Effector CD4-positive, alpha-beta T cell (primary cell): Measurements from ENCODE around the gene DNM2.
A peak's percentile ranks its signal among the peaks of the same experiment; 100 is the strongest.
"Not testable (repeated sequence)": the region's sequence is repeated elsewhere in the genome, so short reads cannot be mapped to it uniquely, and the experiment has no call there.

Source experiments
- DNase-seq: peaks from one replicate; pipeline ENCODE4 v3.0.0-alpha.2; 2020

DNM2 gene

DNA sequence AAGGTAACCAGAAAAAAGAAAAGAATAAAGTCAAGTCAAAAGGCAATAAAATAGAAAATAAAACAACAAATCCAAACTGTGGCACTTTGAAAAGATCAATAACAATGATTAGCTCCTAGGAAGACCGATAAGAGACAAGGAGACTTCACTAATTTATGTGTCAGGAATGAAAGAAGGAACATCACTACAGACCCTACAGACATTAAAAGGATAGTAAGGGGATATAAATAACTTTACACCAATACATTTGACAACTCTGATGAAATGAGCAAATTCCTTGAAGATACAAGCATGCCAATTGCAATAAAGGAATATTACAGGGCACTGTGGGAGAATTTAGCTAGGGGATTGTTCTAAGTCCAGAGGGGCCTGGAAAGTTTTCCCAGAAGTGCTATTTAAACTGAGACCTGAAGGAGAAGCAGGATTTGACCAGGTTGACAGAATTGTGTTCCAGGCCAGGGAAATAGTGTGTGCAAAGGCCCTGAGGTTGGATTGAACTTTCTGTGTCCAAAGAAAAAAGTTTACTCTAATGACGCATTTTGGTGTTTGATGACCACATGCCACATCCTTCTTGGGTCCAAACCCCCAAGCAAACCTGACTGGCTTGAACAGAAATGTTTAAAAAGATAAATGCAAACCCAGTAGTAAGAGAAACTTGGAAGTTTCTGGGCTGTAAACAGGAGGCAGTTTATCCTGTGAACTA is 128.8 kb downstream of the DNM2 start:
- no peak for DNase-seq

DNA sequence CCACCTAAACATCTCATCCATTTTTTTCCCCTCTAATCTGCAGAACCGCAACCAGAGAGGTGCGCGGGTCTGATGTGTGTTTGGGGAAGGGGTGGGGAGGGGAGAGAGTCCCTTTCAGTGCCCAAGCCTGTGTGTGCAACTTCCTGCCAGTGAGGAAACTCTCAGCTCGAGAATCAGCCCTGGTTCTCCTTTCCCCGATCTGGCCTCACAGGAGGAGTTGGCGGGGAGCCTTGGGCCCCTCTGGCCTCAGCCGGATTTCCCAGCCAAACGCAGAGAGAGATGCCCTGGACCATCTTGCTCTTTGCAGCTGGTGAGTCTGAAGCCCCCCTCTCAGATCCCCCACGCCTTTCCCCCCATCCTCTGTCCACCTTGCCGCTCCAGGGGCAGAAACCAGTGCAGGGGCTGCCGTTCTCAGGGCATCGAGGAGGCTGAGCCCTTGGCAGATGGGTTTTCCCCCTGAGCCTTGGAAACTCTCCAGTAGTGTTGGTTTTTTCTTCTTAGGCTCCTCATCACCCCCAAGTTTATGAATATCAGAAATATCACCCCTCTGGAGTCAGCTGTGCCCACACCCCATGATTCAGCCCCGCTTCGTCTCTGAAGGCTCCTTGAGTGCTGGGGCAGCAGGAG is 130.5 kb downstream of the DNM2 start, which contains the start of gene C19orf38:
C19orf38 (plus strand) TSS at position 186 of the 627 bp plus-strand sequence; CDS start at position 280, 94 bp downstream.
- no peak for DNase-seq

DNA sequence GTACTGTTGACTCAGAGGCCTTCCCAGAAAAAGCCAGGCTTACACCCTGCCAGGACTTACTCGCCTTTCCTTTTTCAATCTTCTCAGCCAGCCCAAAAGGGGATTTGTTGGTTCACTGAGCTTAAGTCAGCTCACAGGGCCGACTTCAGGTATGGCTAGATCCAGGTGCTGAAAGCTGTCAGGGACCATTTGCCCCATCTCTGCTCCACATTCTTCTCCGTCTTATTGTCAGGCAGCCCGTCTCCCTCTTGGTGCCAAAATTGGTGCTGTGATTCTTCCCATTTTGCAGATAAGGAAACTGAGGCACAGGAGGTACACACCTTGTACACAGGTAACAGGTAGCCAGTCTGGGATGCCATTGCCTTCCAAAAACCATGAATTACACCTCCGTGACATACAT is 132.8 kb downstream of the DNM2 start:
- no peak for DNase-seq

DNA sequence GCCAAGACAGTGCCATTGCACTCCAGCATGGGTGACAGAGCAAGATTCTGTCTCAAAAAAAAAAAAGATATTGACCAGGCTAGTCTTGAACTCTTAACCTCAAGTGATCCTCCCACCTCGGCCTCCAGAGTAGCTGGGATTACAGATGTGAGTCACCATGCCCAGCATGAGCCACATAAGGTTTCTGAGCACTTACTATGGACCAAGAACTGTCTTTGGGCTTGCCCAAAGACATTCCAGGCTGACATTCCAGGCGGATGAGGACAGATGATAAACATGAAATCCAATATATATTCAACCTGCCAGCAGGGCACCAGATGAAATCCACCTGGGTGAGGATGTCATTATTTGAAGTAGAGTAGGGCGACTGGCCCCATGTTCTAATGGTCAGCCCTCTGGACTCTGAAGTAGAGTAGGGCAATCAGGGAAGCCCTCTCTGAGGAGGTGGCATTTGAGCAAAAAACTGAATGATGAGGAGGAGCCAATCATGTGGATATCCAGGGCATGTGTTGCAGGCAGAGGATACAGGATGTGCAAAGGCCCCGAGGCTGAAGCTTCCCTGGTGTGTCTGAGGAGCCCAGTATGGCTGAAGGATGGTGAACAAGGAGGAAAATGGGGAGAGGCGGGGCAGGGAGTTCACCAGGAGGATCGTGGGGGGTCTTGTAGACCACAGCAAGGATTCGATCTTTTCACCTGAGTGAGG is 134.4 kb downstream of the DNM2 start:
- no peak for DNase-seq

DNA sequence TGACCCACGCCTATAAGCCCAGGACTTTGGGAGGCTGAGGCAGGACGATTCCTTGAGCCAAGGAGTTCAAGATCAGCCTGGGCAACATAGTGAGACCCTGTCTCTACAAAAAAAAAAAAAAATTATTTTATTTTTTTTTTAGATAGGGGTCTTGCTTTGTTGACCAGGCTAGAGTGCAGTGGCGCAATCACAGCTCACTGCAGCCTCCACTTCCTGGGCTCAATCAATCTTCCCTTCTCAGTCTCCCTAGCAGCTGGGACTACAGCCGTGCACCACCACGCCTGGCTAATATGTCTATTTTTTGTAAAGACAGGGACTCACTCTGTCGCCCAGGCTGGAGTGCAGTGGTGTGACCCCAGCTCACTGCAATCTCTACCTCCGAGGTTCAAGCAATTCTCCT is 135.1 kb downstream of the DNM2 start:
- no peak for DNase-seq

DNA sequence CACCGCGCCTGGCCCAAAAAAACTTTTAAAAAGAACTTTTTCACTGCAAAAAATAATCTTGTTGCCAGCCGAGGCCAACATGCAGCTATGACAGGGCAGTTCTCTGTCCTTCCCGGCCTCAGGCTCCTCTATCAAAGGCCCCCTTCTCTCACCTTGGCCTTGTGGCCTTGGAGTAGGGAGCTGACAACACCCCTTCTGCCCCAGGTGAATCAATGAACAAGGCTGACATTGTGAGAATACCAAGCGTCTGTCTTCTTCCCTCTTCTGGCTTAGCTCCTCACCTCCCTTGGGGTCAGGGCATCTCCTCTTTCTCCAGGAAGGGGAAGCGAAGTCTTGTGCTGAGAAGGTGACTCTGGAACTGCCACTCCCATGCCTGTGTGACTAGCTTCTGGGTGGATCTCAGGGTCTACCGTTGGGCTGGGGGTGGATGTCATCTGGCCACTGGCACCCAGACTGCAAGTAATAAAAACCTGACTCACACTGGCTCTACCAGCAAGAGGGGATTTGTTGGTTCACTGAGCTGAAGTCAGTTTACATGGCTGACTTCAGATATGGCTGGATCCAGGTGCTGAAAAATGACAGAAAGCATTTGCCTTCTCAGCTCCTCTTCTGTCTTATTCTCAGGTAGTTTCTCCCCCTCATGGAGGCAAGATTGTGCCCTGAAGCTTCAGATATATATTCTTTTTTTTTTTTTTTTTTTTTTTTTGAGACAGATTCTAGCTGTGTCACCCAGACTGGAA is 136.6 kb downstream of the DNM2 start:
- no peak for DNase-seq

DNA sequence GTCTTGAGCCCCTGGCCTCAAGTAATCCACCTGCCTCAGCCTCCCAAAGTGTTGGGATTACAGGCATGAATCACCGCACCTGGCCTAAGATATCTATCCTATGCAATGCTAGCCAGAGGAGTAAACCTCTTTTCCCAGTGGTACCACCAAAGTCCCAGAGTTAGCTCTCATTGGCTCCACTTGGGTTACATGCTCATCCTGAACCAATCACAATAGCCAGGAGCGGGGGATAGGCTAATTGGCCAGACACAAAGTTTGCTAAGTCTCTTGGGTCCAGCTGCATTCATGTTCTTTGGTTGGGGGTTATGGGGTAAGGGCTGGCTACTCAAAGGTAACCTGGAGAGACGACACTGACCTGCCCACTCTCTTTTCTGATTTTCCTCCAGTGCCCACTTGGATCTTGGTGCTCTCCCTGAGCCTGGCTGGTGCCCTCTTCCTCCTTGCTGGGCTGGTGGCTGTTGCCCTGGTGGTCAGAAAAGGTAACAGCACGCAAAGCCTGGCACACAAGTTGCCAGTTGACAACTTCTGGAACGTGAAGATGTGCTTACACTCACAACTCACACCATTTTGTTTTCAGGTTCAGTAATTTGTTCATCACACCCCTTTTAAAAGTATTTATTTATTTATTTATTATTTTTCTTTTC is 138.1 kb downstream of the DNM2 start:
- no peak for DNase-seq

DNA sequence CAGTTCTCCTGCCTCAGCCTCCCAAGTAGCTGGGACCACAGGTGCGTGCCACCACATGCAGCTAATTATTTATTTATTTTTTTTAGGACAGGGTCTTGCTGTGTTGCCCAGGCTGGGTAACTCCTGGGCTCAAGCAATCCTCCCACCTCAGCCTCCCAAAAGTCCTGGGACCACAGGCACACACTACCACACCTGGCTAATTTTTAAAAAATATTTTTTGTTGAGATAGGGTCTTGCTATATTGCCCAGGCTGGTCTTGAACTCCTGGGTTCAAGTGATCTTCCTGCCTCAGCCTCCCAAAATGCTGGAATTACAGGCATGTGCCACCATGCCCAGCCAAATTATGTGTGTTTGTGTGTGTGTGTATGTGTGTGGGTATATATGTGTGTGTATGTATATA is 139.0 kb downstream of the DNM2 start:
- not testable (repeated sequence) for DNase-seq

DNA sequence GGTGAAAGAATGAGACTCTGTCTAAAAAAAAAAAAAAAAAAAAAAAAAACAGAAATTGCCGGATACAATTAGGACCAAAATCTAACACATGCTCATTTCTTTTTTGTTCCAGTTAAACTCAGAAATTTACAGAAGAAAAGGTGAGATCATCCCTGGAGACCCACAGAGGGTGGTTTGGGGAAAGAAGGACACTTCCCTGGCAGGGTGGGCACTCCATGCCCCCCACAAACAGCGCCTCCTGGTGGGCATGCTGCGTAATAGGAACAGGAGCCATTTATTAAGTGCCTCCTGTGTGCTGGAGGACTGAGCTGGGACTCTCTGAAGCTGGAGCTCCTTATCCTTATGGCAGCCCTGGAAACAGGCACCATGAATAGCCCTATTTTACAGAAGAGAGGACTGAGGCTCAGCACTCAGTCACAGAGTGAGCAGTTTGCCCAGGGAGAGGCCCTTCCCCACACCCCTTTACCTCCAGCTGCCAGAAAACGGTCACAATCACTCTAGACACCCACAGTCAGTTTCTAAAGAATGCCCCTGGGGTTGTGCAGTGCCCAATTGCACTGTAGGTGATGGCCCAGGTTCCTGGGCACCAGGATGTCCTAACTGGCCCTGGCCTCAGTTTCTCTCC is 140.4 kb downstream of the DNM2 start:
- DNase-seq = peak; percentile 17

DNA sequence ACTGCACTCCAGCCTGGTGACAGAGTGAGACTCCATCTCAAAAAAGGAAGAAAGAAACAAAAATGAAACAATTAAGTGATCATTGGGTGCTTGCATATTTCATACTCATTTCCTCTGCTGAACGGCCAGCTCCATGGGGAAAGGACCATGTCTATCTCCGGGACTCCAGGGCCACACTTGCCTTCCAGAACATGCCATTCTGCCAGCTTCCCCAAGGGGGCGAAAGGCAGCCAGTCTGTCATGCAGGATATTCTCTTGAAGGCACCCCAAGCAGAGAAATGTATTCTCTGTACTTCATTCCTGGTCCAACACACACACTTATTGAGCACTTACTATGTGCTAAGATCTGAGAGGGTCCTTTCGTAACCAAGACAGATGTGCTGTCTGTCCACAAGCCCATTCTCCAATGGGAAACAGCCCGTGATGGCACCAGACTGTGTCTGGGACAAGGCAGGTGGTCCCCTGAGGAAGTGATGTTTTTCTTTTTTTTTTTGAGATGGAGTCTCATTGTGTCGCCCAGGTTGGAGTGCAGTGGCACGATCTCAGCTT is 143.3 kb downstream of the DNM2 start:
- DNase-seq = no peak

DNA sequence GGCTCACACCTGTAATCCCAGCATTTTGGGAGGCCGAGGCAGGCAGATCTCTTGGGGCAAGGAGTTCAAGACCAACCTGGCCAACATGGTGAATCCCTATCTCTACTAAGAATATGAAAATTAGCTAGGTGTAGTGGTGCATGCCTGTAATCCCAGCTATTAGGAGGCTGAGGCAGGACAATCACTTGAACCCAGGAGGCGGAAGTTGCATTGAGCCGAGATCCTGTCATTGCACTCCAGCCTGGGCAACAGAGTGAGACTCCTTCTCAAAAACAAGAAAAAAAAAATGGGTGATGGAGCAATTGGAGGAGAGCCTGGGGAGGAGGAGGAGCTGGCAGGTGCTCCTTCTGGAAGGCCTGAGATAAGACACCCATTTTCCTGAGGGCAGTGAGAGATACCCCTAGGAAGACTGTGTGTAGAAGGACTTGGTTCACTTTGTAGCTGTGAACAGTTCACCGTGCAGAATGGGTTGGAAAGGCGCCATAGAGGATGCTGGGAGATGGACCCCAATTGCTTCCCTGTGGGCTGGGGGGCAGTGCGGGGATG is 144.8 kb downstream of the DNM2 start:
- no peak for DNase-seq

DNA sequence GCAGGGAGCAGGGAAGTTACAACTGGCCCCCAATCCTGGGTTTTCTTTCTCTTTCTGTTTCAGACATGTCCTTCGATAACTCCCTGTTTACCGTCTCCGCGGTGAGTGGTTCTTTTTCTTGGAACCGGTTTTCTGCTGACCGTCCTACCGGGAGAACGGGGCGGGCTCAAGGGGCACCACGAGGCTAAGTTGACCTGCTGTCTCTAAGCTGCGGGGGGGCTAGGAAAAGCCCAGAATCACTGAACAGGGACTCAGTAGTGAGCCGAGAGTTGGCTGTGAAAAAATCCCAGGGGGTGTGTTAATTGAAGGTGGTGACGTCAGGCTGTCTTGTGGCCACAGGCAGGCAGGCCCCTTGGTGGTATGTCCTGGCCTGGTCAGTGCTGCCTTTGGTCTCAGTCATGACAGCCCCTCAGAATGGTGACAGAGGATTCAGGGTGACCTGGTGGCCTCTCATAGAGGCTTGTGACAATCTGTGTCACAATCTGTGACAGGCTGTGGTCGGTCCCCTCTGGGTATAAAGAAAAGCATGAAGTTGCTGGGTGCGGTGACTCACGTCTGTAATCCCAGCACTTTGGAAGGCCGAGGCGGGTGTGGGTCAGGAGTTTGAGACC is 145.3 kb downstream of the DNM2 start:
- DNase-seq = no peak

DNA sequence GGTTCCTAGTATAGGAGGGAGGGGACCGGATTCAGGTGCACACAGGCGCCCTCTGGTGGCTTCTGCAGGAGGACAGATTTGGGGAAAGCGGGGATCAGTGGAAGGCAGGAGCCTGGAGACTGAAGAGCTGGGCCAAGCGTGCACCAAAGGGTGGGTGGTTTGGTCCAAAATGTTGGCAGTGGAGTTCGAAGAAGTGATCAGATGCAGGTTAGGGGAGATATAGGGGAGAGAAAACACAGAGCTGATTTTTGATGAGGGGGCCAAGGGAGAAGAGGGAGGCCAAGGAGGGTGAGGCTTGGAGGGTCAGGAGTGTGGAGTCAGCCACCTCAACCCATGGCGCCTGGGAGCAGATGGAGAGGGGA is 146.6 kb downstream of the DNM2 start:
- peak; percentile 74 for DNase-seq

DNA sequence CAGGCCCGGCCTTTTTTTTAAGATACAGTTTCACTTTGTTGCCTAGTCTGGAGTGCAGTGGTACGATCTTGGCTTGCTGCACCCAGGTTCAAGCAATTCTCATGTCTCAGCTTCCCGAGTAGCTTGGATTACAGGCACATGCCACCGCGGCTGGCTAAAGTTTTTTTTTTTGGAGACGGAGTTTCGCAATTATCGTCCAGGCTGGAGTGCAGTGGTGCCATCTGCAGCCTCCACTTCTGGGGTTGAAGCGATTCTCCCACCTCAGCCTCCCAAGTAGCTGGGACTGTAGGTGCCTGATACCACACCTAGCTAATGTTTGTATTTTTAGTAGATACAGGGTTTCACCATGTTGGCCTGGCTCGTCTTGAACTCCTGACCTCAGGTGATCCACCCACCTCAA is 148.6 kb downstream of the DNM2 start:
- DNase-seq = no peak

DNA sequence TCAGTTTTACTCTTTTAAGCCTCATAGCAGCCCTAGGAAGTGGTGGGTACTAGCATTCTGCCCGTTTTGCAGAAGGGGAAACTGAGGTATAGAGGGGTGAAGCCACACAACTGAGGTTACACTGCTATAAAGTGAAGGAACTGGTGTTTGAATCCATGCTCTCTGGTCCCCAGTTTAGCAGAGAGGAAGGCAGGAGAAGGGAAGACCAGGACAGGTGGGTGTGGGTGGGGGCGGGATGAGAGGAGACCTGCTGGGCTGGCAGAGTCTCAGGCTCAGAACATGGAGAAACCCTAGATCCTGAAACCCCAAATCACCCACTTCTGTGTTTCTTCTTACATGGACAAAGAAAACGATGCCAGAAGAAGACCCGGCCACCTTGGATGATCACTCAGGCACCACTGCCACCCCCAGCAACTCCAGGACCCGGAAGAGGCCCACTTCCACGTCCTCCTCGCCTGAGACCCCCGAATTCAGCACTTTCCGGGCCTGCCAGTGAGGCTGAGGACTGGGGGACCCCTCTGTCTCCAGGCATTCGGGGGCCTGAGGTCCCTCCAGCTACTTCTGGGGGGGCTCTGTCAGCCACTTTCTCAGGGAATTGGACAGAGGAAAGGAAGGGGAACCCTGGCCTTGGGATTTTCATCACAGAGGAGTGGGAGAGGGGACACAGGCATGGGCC is 151.1 kb downstream of the DNM2 start:
- DNase-seq = no peak

DNA sequence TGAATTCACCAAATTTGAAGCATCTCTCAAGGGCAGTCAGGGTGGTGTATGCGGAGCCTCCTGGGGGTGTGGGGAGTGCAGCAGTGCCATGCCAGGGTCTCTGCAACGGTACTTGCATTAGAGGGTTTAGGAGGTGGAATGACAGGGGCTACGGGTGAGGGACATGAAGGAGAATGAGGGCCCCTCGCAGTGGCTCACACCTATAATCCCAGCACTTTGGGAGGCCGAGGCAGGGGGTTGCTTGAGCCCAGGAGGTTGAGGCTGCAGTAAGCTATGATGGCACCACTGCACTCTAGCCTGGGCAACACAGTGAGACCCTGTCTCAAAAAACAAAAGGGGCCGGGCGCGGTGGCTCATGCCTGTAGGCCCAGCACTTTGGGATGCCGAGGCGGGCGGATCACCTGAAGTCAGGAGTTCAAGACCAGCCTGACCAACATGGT is 152.0 kb downstream of the DNM2 start:
- not testable (repeated sequence) for DNase-seq

DNA sequence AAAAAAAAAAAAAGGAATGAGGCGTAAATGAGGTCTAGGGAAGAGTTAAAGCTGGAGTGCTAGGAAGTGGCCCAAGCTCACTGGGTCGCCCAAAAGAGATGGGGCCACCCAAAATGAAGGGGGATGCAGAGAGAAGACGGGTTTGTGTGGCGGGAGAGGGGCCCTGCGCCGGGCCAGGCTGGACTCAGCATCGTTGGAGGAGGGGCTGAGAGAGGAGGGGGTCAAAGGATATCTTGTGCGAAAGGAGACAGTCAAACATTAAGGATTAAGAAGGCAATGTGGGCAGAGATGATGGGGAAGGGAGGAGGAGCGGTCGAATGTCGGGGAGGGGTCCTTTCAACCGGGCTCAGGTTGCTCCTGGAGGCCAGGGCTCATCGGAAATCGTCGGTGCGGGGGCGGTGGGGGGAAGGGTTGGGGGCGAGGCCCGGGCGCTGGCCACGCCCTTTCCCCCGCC is 152.6 kb downstream of the DNM2 start:
- no peak for DNase-seq

DNA sequence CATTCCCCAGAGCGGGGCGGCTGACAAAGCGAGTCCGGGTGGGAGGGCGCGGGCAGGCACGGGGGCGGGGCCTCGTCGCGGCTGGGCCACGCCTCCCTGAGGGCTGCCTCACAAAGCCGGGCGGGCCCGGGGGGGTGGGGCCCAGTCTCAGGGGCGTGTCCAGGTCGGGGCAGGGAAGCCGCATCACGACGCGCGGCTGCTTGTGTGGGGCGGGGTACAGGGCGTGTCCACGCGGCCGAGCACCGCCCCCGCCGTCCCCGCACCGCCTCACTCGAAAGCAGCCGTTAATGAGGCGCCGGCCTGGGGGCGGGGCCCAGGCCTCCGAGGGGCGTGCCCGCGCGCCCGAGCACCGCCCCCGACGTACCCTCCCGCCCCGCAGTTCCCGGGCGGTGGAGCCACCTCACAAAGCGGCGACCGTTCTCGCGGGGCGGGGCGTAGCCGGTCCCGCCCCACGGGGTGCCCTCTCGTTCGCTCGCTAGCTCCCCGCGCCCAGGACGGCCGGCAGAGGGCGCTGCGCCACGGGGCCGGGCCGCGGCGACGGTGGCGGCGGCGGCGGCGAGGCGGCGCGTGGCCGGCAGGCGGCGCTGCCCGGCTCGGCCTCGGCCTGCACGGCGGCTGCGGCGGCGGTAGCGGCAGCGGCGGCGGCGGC is 153.2 kb downstream of the DNM2 start, which contains the start of gene CARM1:
CARM1 (plus strand) TSS at position 599 of the 649 bp plus-strand sequence. CDS start 150 bp downstream, outside the sequence.
- peak; percentile 97 for DNase-seq

DNA sequence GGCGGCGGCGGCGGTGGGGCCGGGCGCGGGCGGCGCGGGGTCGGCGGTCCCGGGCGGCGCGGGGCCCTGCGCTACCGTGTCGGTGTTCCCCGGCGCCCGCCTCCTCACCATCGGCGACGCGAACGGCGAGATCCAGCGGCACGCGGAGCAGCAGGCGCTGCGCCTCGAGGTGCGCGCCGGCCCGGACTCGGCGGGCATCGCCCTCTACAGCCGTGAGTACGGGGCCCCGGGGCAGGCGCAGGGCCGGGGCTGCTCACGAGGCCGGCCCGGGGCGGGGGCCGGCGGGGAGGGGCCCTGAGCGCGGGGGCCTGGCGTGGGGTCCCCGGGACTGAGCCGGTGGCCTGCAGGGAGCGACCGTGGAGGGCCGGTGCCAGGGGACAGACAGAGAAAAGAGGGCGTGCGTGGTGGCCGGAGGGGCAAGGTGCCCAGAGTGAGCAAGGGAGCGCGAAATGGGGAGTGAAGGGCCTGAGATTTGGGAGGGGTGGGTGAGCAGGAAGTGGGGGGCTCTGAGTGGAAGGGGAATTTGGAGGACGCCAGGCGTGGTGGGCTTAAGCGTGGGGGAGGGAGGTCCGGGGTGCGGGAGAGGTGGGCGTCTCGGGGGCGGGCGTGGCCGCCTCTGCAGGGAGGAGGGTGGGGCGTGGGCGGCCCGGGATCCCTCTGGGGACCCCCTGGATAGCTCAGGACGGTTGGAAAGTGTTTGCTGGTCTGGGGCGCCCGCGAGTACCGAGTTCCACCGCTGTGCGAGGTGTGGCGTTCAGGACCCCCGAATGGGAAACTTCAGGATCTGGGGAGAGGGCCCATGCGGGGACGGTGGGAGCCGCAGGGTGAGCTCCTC is 154.0 kb downstream of the DNM2 start:
- peak; percentile 34 for DNase-seq
